CD4-positive, CD25-positive, alpha-beta regulatory T cell (primary cell): ENCODE results near the gene CDC25B. TPM values are rescaled to one million over a fixed set of nuclear protein-coding genes. Genes with fewer than 3 reads are reported as not detected.
A peak's percentile ranks its signal among the peaks of the same experiment; 100 is the strongest.
"Not testable (repeated sequence)": the region's sequence is repeated elsewhere in the genome, so short reads cannot be mapped to it uniquely, and the experiment has no call there.

Source experiments
- ATAC-seq, 2 donors: fragments of 150-1000 bp; cut with Tn5 transposase; one replicate each; pipeline ENCODE4 v1.10.0; 2021; ENCODE audit warnings: low read depth in 2 of 2, moderate number of reproducible peaks in 2 of 2, moderate library complexity in 1 of 2
- DNase-seq, 3 donors: peaks; one replicate each; pipeline versions ENCODE4 v3.0.0 to v3.0.0-alpha.2; 2012 to 2022; ENCODE audit warnings: mixed read lengths in 1 of 3
- H3K27ac ChIP-seq: one replicate; pipeline ENCODE4 v1.7.0; 2013; ENCODE audit warnings: mild to moderate bottlenecking, low read length; ENCODE audit not compliant: insufficient read depth, poor library complexity, severe bottlenecking
- H3K27me3 ChIP-seq: one replicate; pipeline ENCODE4 v1.7.0; 2013; ENCODE audit warnings: low read length; ENCODE audit not compliant: control insufficient read depth, insufficient read depth
- H3K36me3 ChIP-seq: one replicate; pipeline ENCODE4 v1.7.0; 2013; ENCODE audit warnings: mild to moderate bottlenecking, low read length, moderate library complexity; ENCODE audit not compliant: control insufficient read depth, insufficient read depth
- H3K4me1 ChIP-seq: 2 replicates; pipeline ENCODE4 v1.7.0; 2013; ENCODE audit warnings: mild to moderate bottlenecking, low read length; ENCODE audit not compliant: insufficient read depth, control insufficient read depth, poor library complexity, severe bottlenecking
- H3K4me3 ChIP-seq: one replicate; pipeline ENCODE4 v1.7.0; 2013; ENCODE audit warnings: low read depth, mild to moderate bottlenecking, low read length, moderate library complexity
- H3K9me3 ChIP-seq, 2 experiments: 1 replicate in 1 of 2; 2 replicates in 1 of 2; pipeline ENCODE4 v1.7.0; 2013; ENCODE audit warnings: low read length in 2 of 2, mild to moderate bottlenecking in 1 of 2, moderate library complexity in 1 of 2; ENCODE audit not compliant: control insufficient read depth in 2 of 2
- H3K27ac Mint-ChIP-seq, 3 donors: one replicate each; pipeline ENCODE4 v1.8.0; 2020 to 2022; ENCODE audit warnings: mild to moderate bottlenecking in 3 of 3, mixed read lengths in 3 of 3, moderate library complexity in 2 of 3
- H3K27me3 Mint-ChIP-seq: one replicate; pipeline ENCODE4 v1.8.0; 2022; ENCODE audit warnings: mild to moderate bottlenecking, mixed read lengths
- H3K36me3 Mint-ChIP-seq: one replicate; pipeline ENCODE4 v1.8.0; 2020; ENCODE audit warnings: mixed read lengths
- H3K4me1 Mint-ChIP-seq, 4 donors: one replicate each; pipeline ENCODE4 v1.8.0; 2020 to 2022; ENCODE audit warnings: mixed read lengths in 4 of 4, mild to moderate bottlenecking in 1 of 4
- H3K4me3 Mint-ChIP-seq, 4 donors: one replicate each; pipeline ENCODE4 v1.8.0; 2020 to 2022; ENCODE audit warnings: mild to moderate bottlenecking in 4 of 4, mixed read lengths in 4 of 4, moderate library complexity in 3 of 4
- H3K9me3 Mint-ChIP-seq, 7 donors: one replicate each; pipeline ENCODE4 v1.8.0; 2020 to 2022; ENCODE audit warnings: mixed read lengths in 7 of 7, mild to moderate bottlenecking in 3 of 7, moderate library complexity in 2 of 7
- polyA plus RNA-seq, 4 donors: library from polyadenylated mRNA; unstranded; fragments of 300-500 nt; fragmentation: Illumina TruSeq; gene quantifications; one replicate each; pipeline ENCODE4 v1.2.3, GENCODE V29; 2021
- total RNA-seq: library from RNA; stranded (reverse); gene quantifications from one replicate; pipeline ENCODE4 v1.2.3, GENCODE V29; 2022

The CDC25B gene
- total and polyA plus RNA-seq, 5 donors from 2014 or later = 39.7 to 310 (median 47.6) TPM

DNA sequence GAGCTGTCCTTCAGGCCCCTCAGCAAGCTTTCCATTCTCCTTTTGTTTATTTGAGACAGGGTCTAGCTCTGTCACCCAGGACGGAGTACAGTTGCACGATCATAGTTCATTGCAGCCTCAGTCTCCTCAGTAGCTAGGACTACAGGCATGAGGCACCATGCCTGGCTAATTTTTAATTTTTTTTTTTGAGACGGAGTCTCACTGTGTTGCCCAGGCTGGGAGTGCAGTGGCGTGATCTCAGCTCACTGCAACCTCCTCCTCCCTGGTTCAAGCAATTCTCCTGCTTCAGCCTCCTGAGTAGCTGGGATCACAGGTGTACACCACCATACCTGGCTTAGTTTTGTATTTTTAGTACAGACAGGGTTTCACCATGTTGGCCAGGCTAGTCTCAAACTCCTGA lies 6.9 kb upstream of the CDC25B start:
- not testable (repeated sequence) for ATAC-seq, H3K9me3 ChIP-seq, H3K27ac ChIP-seq, H3K27me3 ChIP-seq, H3K36me3 ChIP-seq, H3K27me3 Mint-ChIP-seq, H3K9me3 Mint-ChIP-seq, H3K4me3 ChIP-seq, H3K36me3 Mint-ChIP-seq, DNase-seq
- peaks cover 9 to 35% (median 19%) of the 10 kb centered on the region in 4 donors for H3K4me1 Mint-ChIP-seq
- peak overlapping the region; percentile 35 to 92 (median 76) for H3K27ac Mint-ChIP-seq
- peaks cover 23% of the 10 kb centered on the region for H3K4me1 ChIP-seq
- peak overlapping the region in 2 of 4 donors; percentile 79 to 87 for H3K4me3 Mint-ChIP-seq

DNA sequence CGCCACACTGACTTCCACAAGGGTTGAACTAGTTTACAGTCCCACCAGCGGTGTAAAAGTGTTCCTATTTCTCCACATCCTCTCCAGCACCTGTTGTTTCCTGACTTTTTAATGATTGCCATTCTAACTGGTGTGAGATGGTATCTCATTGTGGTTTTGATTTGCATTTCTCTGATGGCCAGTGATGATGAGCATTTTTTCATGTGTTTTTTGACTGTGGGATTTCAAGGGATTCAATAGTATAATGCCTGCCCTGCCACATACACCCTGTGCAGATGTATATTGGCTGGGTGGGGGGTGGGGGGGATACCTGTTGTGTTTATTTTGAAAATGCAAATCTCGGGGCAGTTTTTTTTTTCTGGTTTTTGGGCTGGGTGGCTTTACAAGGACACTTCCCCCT lies 1.9 kb upstream of the CDC25B start:
- peak overlapping the region in 2 of 4 donors; percentile 21 to 74 for H3K4me3 Mint-ChIP-seq
- DNase-seq, H3K9me3 ChIP-seq, H3K36me3 ChIP-seq, H3K27ac ChIP-seq, H3K4me3 ChIP-seq, H3K9me3 Mint-ChIP-seq, H3K27me3 ChIP-seq, H3K27me3 Mint-ChIP-seq, ATAC-seq: not testable (repeated sequence)
- H3K27ac Mint-ChIP-seq = peak overlapping the region in 2 of 3 donors; percentile 20 to 23
- peaks cover 7 to 28% (median 22%) of the 10 kb centered on the region in 4 donors for H3K4me1 Mint-ChIP-seq
- peaks cover 21% of the 10 kb centered on the region for H3K36me3 Mint-ChIP-seq
- H3K4me1 ChIP-seq = peaks cover 32% of the 10 kb centered on the region

DNA sequence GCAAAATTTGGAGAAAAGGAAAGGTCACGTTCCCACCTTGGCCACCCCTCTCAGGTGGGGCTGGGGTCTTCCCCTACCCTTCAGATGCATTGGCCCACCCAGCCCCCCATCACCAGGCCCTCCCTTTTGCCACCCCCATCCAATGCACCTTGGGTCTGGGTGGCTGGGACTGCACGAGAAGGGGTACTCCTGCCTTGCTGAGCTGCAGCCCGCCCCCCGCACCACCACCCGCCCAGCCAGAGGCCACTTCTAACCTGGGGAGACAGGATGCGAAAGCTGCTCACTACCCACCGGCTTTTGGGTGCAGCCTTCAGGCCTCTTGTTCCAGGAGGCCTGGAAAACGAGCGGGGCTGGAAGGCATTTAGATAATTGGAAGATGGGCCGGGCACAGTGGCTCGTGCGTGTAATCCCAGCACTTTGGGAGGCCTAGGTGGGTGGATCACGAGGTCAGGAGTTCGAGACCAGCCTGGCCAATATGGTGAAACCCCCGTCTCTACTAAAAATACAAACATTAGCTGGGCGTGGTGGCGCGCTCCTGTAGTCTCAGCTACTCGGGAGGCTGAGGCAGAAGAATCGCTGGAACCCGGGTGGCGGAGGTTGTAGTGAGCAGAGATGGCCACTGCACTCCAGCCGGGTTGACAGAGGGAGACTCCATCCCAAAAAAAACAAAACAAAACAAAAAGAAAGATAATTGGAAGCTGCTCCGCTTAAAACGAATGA lies 1.2 kb upstream of the CDC25B start:
- H3K4me1 ChIP-seq = peaks cover 39% of the 10 kb centered on the region
- Mint-ChIP-seq H3K27me3 (peaks cover 4% of the 10 kb centered on the region), H3K27ac (peak overlapping the region in 2 of 3 donors; percentile 69 to 95), H3K36me3 (peaks cover 25% of the 10 kb centered on the region), H3K4me1 (peaks cover 7 to 34% (median 28%) of the 10 kb centered on the region in 4 donors), H3K4me3 (peak overlapping the region; percentile 92 to 99 (median 94)), H3K9me3 (no peaks in the 10 kb centered on the region)
- ATAC-seq (no peak), DNase-seq (no peak)
- H3K27ac ChIP-seq = peak overlapping the region; percentile 95
- H3K4me3 ChIP-seq = peak overlapping the region; percentile 67
- peaks cover 6% of the 10 kb centered on the region for H3K36me3 ChIP-seq
- H3K27me3 ChIP-seq = no peaks in the 10 kb centered on the region
- no peaks in the 10 kb centered on the region for H3K9me3 ChIP-seq

DNA sequence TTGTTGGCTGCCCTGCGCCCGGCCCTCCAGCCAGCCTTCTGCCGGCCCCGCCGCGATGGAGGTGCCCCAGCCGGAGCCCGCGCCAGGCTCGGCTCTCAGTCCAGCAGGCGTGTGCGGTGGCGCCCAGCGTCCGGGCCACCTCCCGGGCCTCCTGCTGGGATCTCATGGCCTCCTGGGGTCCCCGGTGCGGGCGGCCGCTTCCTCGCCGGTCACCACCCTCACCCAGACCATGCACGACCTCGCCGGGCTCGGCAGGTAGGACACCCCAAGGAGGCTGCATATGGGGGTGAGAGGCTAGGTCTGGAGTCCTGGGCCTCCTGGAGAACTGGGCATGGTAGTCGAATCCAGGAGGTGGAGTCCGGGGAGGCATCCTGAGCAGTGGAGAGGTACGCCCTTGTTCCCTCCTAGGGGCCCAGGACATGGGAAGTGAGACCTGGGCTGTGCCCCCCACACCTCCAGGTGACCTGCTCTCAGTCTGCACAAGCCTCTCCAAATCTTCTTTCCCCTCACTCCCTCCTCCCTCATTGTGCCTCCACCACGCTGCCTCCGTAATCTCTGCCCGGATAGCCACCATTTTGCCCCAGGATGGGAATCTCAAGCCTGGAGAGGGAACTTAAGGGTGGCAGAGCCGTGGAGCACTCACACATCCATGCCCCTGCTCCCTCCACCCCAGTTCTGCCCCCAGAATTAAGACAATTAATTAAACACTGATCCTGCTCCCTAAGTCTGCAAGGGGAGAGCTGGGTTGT lies 541 bp downstream of the CDC25B start:
- no peak for DNase-seq
- Histone ChIP-seq H3K27ac (peak overlapping the region; percentile 73), H3K36me3 (peaks cover 24% of the 10 kb centered on the region), H3K4me1 (peaks cover 57% of the 10 kb centered on the region), H3K27me3 (no peaks in the 10 kb centered on the region), H3K4me3 (peak overlapping the region; percentile 94), H3K9me3 (no peaks in the 10 kb centered on the region)
- no peak for ATAC-seq
- peaks cover 37% of the 10 kb centered on the region for H3K36me3 Mint-ChIP-seq
- H3K4me3 Mint-ChIP-seq = peak overlapping the region; percentile 99 to 100 (median 100)
- peaks cover 4% of the 10 kb centered on the region for H3K27me3 Mint-ChIP-seq
- H3K4me1 Mint-ChIP-seq = peaks cover 7 to 50% (median 30%) of the 10 kb centered on the region in 4 donors
- H3K9me3 Mint-ChIP-seq = no peaks in the 10 kb centered on the region
- H3K27ac Mint-ChIP-seq = peak overlapping the region; percentile 83 to 96 (median 93)

DNA sequence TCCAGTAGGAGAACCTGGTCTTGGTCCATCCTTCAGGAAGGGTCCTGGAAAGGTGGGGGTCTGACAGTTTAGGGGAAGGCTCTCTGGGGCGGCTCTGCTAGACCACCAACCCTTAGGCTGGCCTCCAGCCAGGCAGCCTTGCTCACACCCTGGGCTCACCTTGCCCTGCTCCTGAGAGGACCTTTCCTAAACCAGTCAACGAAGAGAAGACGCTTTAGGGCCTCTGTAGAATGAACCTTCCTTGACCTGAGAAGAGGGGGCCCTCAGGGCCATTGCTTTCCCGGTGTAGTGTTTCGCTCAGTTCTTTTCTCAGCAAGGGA lies 1.1 kb downstream of the CDC25B start:
- H3K4me3 ChIP-seq = peak overlapping the region; percentile 94
- Mint-ChIP-seq H3K4me1 (peaks cover 7 to 55% (median 30%) of the 10 kb centered on the region in 4 donors), H3K27me3 (peaks cover 4% of the 10 kb centered on the region), H3K9me3 (no peaks in the 10 kb centered on the region), H3K36me3 (peaks cover 42% of the 10 kb centered on the region), H3K4me3 (peak overlapping the region; percentile 99 to 100 (median 100)), H3K27ac (peak overlapping the region; percentile 96 to 98 (median 96))
- H3K4me1 ChIP-seq = peaks cover 62% of the 10 kb centered on the region
- no peak for DNase-seq
- peak overlapping the region; percentile 73 for H3K27ac ChIP-seq
- H3K36me3 ChIP-seq = peaks cover 29% of the 10 kb centered on the region
- ATAC-seq = no peak
- H3K27me3 ChIP-seq = no peaks in the 10 kb centered on the region
- no peaks in the 10 kb centered on the region for H3K9me3 ChIP-seq

DNA sequence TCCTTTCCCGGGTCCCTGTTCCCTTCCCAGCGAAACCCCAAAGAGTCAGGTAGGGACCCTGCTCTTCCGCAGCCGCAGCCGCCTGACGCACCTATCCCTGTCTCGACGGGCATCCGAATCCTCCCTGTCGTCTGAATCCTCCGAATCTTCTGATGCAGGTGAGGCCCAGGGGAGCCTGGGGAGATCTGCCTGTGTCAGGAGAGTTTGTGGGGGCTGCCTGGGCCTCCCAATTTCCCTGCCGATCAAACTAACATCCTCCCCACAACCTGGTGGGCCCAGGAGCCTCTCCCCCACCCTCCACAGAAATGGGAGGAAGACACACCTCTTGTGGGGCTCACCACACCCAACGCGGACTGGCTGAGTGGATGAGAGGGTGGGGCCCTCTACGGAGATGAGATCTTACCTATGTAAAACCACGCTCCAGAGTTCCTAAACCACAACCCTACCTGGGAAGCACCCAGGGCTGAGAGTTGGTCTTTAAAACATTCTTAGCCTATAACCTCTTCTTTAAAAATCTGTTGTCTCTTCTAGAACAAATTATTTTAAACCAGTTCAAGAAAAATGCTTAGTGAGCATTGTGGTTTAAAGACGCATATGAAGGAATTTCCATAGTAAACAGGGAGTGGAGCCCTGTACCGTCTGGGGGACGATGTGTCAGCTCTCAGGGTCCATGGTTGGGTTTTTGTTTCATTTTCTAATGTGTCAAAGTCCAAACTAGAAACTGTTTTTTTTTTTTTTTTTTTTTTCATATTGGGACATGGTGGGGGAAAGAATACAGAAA lies 1.7 kb downstream of the CDC25B start:
- Mint-ChIP-seq H3K27me3 (peaks cover 4% of the 10 kb centered on the region), H3K36me3 (peaks cover 48% of the 10 kb centered on the region), H3K4me3 (peak overlapping the region; percentile 99 to 100 (median 100)), H3K4me1 (peaks cover 7 to 61% (median 34%) of the 10 kb centered on the region in 4 donors), H3K27ac (peak overlapping the region; percentile 96 to 98 (median 96)), H3K9me3 (no peaks in the 10 kb centered on the region)
- Histone ChIP-seq H3K36me3 (peaks cover 35% of the 10 kb centered on the region), H3K27ac (peak overlapping the region; percentile 73), H3K4me1 (peaks cover 68% of the 10 kb centered on the region), H3K27me3 (no peaks in the 10 kb centered on the region), H3K9me3 (no peaks in the 10 kb centered on the region), H3K4me3 (peak overlapping the region; percentile 94)
- DNase-seq (peak in 2 of 3 donors; percentile 38 to 84), ATAC-seq (no peak)

DNA sequence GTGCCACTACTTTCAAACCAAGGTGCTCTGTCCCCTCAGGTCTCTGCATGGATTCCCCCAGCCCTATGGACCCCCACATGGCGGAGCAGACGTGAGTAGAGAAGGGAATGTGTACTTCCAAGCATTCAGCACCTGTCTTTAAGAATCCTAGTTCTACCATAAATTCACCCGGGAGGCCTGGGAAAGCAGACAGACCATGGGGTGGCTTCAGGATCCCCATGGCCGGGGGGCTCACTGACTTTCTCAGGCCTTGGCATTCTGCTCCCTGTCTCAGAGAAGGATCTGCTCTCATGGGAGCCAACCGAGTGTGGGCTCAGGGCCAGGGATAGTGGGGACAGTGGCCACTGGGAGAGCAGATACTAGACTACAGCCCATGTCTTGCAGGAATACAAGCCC lies 2.3 kb downstream of the CDC25B start:
- no peaks in the 10 kb centered on the region for H3K9me3 ChIP-seq
- no peak for ATAC-seq
- H3K4me3 ChIP-seq = peak overlapping the region; percentile 94
- no peaks in the 10 kb centered on the region for H3K27me3 ChIP-seq
- peaks cover 7 to 65% (median 38%) of the 10 kb centered on the region in 4 donors for H3K4me1 Mint-ChIP-seq
- H3K27ac ChIP-seq = peak overlapping the region; percentile 73
- H3K27me3 Mint-ChIP-seq = peaks cover 4% of the 10 kb centered on the region
- peak overlapping the region; percentile 96 to 98 (median 96) for H3K27ac Mint-ChIP-seq
- peaks cover 70% of the 10 kb centered on the region for H3K4me1 ChIP-seq
- peak overlapping the region; percentile 99 to 100 (median 100) for H3K4me3 Mint-ChIP-seq
- peaks cover 41% of the 10 kb centered on the region for H3K36me3 ChIP-seq
- no peaks in the 10 kb centered on the region for H3K9me3 Mint-ChIP-seq
- DNase-seq = no peak
- peaks cover 54% of the 10 kb centered on the region for H3K36me3 Mint-ChIP-seq
